NCI-H1436 (cell line): ENCODE results near the gene TXNRD1.
"Not testable (repeated sequence)": the region's sequence is repeated elsewhere in the genome, so short reads cannot be mapped to it uniquely, and the experiment has no call there.

Experiments used
- DNase-seq: peaks from one replicate; lab custom pipeline; 2025; lab: John Stamatoyannopoulos, UW

TXNRD1 gene

GRCh38 chr12:104215638-104216297, at the start of gene TXNRD1:
TSS of gene TXNRD1 (plus strand) at chr12:104215779. CDS start at chr12:104215803, 24 bp downstream.
- DNase-seq, result no peak

- DNase-seq, result no peak
Observed at GRCh38 chr12:104165801-104166200, 49.8 kb upstream of the TXNRD1 start.

GRCh38 chr12:104166465-104166864, 49.1 kb upstream of the TXNRD1 start:
- DNase-seq, result no peak

GRCh38 chr12:104167519-104168458, 47.8 kb upstream of the TXNRD1 start:
- DNase-seq, result no peak

GRCh38 chr12:104168596-104168995, 47.0 kb upstream of the TXNRD1 start:
- no peak for DNase-seq

GRCh38 chr12:104171785-104172569, 43.6 kb upstream of the TXNRD1 start:
- no peak for DNase-seq

- DNase-seq, result no peak
Observed at GRCh38 chr12:104172570-104172947, 43.0 kb upstream of the TXNRD1 start.

- not testable (repeated sequence) for DNase-seq
Observed at GRCh38 chr12:104173804-104174203, 41.8 kb upstream of the TXNRD1 start.

GRCh38 chr12:104175726-104176247, 39.8 kb upstream of the TXNRD1 start:
- no peak for DNase-seq

GRCh38 chr12:104177336-104177662, 38.3 kb upstream of the TXNRD1 start:
- no peak for DNase-seq

GRCh38 chr12:104177663-104178501, 37.7 kb upstream of the TXNRD1 start:
- DNase-seq, result no peak

- no peak for DNase-seq
Observed at GRCh38 chr12:104180374-104180773, 35.2 kb upstream of the TXNRD1 start.

- DNase-seq, result no peak
Observed at GRCh38 chr12:104181313-104181712, 34.3 kb upstream of the TXNRD1 start.

- DNase-seq, result no peak
Observed at GRCh38 chr12:104182144-104182543, 33.4 kb upstream of the TXNRD1 start.

- DNase-seq, result no peak
Observed at GRCh38 chr12:104182621-104183378, 32.8 kb upstream of the TXNRD1 start.

- no peak for DNase-seq
Observed at GRCh38 chr12:104183443-104183842, 32.1 kb upstream of the TXNRD1 start.

- no peak for DNase-seq
Observed at GRCh38 chr12:104187446-104188155, 28.0 kb upstream of the TXNRD1 start.

GRCh38 chr12:104188534-104188933, 27.0 kb upstream of the TXNRD1 start:
- DNase-seq, result no peak

GRCh38 chr12:104189915-104190555, 25.5 kb upstream of the TXNRD1 start:
- no peak for DNase-seq
